GM12874 (cell line): ENCODE measurements around the gene NOP56.

Experiments
- TF ChIP-seq, protein P1 (sequence below): IDR thresholded peaks from 2 replicates; pipeline ENCODE4 v1.5.1; 2011; ENCODE audit warnings: low read depth, mild to moderate bottlenecking, control low read depth, low read length, moderate library complexity; ENCODE audit not compliant: insufficient read depth

NOP56 gene

DNA sequence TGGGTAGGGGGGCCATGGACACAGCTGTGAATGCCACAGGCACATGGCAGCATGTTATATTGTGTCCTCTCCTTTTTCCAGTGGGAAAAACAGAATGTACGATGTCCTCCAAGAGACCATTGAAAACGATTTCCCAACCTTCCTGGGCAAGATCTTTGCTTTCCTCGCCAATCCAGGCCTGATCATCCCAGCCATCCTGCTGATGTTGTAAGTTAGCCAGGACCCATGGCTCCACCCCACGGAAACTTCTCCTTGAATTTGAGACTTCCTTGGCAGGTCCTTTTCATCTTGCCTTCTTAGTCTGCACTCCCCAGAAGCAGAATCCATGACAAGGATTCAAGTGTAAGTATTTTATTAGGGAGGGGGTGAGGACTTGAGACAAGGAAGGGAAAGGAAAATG lies 28.2 kb upstream of the NOP56 start:
- TF ChIP-seq, protein P1, sequence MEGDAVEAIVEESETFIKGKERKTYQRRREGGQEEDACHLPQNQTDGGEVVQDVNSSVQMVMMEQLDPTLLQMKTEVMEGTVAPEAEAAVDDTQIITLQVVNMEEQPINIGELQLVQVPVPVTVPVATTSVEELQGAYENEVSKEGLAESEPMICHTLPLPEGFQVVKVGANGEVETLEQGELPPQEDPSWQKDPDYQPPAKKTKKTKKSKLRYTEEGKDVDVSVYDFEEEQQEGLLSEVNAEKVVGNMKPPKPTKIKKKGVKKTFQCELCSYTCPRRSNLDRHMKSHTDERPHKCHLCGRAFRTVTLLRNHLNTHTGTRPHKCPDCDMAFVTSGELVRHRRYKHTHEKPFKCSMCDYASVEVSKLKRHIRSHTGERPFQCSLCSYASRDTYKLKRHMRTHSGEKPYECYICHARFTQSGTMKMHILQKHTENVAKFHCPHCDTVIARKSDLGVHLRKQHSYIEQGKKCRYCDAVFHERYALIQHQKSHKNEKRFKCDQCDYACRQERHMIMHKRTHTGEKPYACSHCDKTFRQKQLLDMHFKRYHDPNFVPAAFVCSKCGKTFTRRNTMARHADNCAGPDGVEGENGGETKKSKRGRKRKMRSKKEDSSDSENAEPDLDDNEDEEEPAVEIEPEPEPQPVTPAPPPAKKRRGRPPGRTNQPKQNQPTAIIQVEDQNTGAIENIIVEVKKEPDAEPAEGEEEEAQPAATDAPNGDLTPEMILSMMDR = no peak

DNA sequence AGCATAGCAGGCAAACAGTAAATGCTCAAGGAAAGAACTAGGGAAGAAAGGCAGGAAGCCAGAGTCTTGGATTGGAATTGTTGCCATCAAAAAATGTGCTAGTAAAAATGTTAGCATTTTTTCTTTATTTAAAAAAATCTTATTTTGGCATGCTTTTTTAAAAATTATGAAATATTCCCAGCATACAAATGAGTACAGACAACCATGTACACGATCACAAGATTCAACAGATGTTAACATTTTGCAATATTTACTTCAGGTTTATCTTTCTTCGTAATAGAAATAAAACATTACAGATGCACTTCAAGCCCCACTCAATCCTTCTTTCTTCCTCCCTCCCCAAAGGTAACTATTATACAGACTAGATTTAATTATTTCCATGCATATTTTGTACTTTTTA lies 27.4 kb upstream of the NOP56 start:
- TF ChIP-seq, protein P1 = no peak

DNA sequence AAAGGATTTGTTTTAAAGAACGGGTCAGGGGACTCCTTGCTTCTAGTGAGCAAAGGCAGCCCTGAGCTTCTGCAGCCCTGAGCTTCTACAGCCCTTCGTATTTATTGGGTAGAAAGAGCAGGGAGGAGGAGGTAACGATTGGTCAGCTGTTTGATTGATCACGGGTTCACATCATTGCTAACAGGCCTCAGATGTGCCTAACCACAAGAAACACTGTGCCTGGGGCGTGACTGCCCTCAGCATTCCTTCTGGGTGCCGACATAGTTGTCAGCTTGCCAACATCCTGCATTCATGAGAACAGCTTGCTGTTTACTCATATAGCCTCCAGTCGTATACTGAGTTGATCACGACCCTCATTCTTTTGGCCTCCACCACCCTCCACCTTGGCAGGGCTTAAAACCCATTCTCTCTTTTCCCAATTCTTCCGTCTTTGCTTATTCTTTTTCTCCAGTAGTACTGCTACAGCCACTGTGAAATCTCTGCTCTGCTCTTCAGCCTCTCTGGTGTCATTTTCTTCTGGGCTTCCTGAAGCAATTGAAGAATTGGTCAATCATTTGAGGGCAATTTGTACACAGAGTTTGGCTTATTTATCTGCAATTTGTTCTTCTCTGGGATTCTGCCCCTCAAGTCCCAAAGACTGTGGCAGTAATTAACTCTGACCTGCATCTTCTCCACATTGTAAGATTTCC lies 25.4 kb upstream of the NOP56 start:
- TF ChIP-seq, protein P1 = no peak

DNA sequence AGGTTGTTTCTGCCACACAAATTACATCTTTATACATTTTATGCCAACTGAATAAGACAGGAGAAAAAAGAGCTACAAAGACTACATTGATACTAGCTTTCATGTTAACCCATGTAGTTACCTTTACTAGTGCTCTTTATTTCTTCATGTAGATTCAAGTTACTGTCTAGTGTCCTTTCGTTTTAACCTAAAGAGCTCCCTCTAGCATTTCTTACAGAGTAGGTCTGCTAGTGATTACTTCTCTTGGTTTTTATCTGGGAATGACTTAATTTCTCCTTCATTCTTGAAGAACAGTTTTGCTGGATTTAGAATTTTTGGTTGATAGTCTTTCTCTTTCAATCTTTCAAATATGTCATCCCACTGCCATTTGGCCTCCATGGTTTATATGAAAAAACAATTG lies 21.2 kb upstream of the NOP56 start:
- TF ChIP-seq, protein P1 = no peak

DNA sequence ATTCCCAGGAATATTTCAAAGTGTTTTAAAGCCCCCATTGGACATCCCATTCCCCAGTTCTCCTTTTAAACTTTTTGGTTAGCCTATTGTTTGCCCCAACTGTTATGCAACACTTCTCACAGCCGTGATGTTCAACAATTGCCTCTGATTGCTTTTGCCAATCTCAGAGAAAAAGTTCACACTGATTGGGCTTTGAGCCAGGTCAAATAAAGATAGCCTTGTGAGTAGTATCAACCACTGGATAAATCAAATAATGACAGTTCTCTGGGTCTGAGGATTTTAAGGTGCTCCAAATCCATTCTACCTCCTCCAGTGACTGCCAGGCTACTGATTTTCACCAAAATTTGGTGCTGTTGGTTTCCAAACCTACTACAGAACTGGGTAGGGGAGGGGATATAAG lies 19.1 kb upstream of the NOP56 start:
- TF ChIP-seq, protein P1 = no peak

DNA sequence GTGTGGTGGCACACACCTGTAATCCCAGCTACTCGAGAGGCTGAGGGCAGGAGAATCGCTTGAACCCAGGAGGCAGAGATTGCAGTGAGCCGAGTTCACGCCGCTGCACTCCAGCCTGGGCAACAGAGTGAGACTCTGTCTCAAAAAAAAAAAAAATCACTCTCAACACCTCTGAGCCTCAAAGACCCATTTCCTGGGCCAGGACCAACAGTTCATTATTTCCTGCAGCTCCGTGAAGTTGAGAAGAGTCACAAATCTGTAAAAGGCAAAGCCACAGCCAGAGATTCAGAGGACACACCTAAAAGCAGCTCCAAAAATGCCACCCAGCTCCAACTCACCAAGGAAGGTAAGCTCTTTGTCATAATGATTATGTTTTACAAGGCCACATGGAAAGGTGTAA lies 15.2 kb upstream of the NOP56 start:
- TF ChIP-seq, protein P1 = no peak

DNA sequence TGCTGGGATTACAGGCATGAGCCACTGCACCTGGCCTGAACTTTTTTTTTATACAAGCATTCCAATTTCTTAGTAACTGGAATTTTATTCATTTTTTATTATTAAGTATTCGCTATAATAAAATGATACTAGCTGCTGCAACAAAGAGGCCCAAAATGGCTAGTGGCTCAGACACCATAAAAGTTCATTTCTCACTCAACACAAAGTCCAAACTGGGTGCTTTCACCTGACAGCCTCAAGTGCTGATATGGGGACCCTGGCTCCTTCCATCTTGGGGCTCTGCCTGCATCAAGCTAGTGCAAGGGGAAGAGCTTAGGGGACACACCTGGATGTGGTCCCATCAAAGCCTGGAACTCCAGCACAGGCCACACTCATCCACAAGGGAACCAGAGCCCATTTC lies 12.2 kb upstream of the NOP56 start:
- TF ChIP-seq, protein P1 = no peak
